NCI-H345 treated with DMSO at 0.1 percent for 48 hours (cell line): ENCODE data around the gene HBG2.

Experiments
- DNase-seq: peaks from one replicate; lab custom pipeline; 2025; ENCODE audit not compliant: unreplicated experiment; lab: John Stamatoyannopoulos, UW

Gene HBG2

DNA sequence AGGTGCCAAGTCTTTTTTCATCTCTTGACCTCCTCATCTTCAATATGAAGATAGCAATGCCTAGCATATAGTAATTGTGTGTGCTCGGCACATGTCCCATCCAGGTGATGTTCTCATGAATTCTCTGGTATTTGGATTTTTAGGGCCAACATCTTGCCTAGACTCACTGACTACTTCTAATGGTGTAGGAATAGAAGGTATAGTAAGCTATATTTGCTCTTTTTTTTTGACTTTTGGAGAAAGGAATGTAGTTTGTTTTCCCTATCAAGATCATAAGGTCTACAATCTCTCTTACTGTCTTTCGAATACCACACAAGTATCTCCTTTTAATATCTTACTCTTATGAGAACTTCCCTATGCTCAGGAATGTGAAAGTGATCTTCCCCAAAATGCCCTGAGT, 23.5 kb downstream of the HBG2 start:
- no peak for DNase-seq

DNA sequence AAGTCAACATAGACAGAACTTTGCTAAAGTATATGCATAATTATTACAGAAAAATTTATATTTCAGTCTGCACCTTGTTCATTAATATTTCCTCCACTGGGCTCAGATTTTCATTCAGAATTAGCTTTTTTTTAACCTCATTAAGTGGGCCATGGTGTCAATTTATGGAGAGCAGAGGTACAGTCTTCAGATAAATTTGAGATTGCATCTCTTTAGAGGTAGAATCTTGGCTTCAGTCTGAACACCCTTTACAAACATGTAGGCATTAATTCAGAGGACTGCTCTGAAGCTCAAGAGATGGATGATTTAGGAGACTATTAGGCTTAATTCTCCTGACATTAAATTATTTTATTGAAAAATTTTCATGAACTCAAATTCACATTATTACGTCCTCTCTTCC, 24.3 kb downstream of the HBG2 start:
- no peak for DNase-seq

DNA sequence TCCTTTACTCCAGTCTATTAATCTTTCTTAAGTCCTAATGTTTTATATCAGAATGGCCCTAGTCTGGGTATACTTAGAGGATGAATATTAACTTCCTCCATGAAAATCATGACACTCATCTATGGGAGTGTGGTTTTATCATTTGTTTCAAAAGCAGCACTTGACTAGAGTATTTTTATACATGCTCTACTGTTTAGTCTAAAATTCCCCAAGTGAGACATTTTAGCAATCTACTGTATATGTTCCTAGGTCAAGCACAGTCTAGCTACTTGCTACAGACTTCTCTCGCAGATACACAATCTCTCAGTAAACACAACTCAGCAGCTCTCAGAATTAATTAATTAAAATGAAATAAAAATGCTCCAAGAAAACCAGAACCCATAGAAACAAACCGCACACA, 24.8 kb downstream of the HBG2 start:
- no peak for DNase-seq

DNA sequence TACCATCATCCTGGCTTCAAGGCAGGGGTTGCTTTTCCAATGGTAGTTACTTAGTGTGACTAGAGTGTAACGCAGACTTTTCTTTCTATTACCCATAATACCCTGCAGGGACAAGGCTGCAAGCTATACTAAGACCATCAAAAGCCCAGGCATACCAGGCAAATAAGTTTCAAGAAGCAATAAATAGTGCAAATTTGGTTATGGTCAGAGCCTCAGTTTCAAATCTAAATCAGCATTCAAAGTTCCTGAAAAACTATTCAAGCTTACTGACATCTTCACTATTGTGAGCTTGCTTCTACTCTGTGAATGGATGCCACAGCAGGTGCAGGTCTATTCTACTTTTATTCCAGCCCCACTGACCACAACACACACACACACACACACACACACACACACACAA, 25.2 kb downstream of the HBG2 start:
- DNase-seq, result no peak

DNA sequence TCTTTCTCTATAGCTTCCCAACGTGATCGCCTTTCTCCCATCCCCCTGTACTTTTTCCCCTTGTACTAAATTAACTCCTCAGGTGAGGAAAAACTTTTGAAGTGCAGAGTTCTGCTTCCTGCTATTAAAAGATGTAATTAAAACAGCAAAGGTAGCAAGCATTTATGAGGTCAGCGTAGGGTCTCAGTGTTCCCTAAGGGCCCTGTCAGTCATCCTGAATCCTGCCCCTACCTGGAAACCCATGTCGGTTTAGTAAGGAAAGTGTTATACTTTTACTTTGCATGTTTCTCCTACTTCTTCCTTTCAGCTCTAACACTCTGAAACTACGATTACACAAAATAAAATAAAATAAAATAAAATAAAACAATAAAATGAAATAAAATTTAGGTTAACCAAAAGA, 26.5 kb downstream of the HBG2 start:
- DNase-seq, result no peak

DNA sequence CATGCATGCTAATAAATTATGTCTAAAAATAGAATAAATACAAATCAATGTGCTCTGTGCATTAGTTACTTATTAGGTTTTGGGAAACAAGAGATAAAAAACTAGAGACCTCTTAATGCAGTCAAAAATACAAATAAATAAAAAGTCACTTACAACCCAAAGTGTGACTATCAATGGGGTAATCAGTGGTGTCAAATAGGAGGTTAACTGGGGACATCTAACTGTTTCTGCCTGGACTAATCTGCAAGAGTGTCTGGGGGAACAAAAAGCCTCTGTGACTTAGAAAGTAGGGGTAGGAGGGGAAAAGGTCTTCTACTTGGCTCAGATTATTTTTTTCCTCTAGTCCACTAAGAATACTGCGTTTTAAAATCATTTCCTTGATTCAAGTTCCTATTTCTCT, 26.9 kb downstream of the HBG2 start:
- no peak for DNase-seq

DNA sequence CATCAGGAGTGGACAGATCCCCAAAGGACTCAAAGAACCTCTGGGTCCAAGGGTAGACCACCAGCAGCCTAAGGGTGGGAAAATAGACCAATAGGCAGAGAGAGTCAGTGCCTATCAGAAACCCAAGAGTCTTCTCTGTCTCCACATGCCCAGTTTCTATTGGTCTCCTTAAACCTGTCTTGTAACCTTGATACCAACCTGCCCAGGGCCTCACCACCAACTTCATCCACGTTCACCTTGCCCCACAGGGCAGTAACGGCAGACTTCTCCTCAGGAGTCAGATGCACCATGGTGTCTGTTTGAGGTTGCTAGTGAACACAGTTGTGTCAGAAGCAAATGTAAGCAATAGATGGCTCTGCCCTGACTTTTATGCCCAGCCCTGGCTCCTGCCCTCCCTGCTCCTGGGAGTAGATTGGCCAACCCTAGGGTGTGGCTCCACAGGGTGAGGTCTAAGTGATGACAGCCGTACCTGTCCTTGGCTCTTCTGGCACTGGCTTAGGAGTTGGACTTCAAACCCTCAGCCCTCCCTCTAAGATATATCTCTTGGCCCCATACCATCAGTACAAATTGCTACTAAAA, 27.8 kb downstream of the HBG2 start, which contains the start of gene HBB:
Gene HBB (minus strand): TSS at position 340 of the 579 bp plus-strand sequence. CDS start 50 bp downstream, at position 290.
- DNase-seq, result peak; percentile 82

DNA sequence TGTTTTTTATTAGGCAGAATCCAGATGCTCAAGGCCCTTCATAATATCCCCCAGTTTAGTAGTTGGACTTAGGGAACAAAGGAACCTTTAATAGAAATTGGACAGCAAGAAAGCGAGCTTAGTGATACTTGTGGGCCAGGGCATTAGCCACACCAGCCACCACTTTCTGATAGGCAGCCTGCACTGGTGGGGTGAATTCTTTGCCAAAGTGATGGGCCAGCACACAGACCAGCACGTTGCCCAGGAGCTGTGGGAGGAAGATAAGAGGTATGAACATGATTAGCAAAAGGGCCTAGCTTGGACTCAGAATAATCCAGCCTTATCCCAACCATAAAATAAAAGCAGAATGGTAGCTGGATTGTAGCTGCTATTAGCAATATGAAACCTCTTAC, 29.1 kb downstream of the HBG2 start:
- DNase-seq, result no peak

DNA sequence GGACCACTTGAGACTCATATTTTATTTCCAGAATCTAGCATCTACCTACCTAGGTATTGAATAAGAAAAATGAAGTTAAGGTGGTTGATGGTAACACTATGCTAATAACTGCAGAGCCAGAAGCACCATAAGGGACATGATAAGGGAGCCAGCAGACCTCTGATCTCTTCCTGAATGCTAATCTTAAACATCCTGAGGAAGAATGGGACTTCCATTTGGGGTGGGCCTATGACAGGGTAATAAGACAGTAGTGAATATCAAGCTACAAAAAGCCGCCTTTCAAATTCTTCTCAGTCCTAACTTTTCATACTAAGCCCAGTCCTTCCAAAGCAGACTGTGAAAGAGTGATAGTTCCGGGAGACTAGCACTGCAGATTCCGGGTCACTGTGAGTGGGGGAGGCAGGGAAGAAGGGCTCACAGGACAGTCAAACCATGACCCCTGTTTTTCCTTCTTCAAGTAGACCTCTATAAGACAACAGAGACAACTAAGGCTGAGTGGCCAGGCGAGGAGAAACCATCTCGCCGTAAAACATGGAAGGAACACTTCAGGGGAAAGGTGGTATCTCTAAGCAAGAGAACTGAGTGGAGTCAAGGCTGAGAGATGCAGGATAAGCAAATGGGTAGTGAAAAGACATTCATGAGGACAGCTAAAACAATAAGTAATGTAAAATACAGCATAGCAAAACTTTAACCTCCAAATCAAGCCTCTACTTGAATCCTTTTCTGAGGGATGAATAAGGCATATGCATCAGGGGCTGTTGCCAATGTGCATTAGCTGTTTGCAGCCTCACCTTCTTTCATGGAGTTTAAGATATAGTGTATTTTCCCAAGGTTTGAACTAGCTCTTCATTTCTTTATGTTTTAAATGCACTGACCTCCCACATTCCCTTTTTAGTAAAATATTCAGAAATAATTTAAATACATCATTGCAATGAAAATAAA, 29.8 kb downstream of the HBG2 start:
- no peak for DNase-seq

DNA sequence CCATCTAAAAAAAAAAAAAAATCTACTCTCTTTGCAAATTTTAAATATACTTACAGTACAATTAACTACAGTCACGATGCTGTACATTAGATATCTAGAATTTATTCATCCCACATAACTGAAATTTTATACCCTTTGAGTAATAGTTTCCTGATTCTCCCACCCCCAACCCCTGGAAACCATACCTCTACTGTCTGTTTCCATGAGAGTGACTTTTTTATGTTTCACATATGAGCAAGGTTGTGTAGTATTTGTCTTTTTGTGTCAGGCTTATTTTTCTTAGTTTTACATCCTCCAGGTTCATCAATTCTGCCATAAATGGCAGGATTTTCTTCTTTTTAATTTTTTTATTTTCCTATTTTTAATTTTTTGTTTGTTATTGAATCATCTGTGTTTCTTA, 30.9 kb downstream of the HBG2 start:
- DNase-seq, result no peak

DNA sequence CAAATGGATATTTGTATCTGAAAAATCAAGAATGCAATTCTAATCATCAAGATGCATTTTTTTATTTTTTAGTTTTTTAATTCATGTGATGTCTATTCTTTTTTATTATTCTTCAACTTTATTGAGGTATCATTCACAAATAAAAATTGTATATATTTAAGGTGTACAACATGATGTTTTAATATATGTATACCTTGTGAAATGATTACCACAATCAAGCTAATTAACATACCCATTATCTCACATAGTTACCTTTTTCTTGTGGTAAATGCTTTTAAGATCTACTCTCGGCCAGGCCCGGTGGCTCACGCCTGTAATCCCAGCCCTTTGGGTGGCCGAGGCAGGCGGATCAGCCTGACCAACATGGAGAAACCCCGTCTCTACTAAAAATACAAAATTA, 31.4 kb downstream of the HBG2 start:
- DNase-seq, result no peak

DNA sequence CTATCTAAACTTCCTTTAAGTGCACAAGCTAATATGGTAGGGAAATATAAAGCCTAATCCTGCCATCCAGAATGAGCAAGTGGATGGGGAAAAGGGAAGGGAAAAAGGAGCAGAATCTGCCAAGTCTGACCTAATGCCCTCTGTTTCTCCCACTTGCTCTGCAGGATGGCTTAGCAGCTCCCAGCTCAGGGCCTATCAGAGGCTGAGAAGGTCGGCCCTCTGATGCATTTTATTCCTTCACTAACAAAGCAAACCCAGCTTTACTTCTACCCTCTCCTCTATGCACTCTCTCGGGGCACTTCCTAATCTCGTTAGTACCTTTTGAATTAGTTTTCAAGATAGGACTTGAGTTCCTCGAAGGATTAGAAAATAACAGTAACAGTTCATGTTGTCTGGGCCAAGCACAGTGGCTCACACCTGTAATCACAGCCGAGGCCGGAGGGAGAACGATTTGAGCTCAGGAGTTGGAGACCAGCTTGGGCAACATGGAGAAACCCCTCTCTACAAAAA, 44.1 kb downstream of the HBG2 start:
- DNase-seq, result no peak

DNA sequence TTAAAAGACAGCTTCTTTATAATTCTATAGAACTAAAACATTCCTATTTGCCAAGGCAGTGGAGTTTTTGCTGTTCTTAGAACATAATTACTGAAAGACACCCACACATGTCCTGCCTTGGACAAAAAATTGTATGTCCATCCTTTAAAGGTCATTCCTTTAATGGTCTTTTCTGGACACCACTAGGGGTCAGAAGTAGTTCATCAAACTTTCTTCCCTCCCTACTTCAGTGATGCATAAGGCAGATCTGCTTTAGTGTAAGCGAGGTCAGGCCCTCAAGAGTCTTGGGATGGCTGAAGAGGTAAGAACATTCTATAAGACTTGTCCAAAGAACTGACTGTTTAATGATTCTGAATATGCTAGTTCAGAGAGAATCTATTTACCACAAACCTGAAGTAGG, 49.8 kb downstream of the HBG2 start:
- no peak for DNase-seq

DNA sequence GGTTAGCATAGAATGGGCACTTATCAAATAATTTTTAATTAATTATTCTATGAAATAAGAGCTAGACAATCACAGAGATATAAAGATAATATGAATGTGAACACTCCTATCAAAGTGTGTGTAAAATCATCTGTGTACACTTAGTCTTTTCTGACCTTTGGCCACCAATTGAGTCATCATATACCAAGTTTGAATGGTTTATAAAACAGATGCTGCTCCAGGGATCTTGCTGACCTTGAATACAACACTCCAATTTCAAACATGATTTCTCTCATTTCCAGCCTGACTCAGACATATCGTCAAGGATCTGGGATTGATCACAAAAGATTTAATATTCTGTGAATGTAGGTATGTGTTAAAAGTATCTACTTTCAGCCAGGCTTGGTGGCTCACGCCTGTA, 51.2 kb downstream of the HBG2 start:
- no peak for DNase-seq
